ENCODE measurements around the gene ANKS1A. TPM values are rescaled to one million over a fixed set of nuclear protein-coding genes. Genes with fewer than 3 reads are reported as not detected.
A peak's percentile ranks its signal among the peaks of the same experiment; 100 is the strongest.

The ANKS1A gene
- total RNA-seq, 1 donor from 2014 or later: 43.2 TPM

DNA sequence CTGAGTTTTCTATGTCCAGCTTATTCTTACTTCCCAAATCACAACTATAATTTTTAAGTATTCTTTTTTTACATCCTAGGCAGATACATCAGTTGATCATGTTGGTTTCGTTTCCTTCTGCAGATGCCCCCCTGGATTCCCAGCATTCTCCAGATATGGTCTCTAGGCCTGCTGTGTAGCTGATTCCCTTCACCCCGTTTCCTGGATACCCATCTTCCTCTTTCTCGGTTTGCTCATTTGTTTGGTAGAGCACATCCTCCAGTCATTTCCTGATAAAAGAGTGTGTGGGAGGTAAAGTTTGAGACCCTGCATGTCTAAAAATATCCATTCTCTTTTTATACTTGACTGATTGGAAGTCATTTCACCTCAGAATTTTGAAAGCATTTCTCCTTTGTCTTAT is 66.4 kb downstream of the ANKS1A start:
- no peak for DNase-seq (ENCODE audit: low spot score)

GRCh38 chr6:34957231-34957783 is 68.3 kb downstream of the ANKS1A start:
- DNase-seq (ENCODE audit: low spot score): no peak

- no peak for DNase-seq (ENCODE audit: low spot score)
These were observed 69.7 kb downstream of the ANKS1A start for GRCh38 chr6:34958734-34959133.

DNA sequence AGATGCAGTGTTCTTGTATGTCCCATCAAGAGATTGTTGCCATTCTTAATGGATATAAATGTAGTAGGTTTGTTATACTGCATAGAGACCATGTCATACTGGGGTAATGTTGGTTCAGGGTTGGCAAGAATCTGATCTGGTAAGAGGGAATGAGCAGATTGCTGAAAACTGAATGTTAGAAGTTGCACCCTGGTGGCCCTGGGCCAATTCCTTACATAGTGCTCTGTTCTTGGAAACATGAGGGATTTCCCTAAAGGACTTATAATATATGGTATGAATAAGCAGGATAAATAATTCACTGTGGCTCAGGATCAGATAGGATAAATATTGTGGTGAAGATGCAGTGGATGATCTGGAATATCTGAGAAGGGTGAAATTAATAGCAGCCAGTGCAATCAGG is 70.2 kb downstream of the ANKS1A start:
- no peak for DNase-seq (ENCODE audit: low spot score)

DNA sequence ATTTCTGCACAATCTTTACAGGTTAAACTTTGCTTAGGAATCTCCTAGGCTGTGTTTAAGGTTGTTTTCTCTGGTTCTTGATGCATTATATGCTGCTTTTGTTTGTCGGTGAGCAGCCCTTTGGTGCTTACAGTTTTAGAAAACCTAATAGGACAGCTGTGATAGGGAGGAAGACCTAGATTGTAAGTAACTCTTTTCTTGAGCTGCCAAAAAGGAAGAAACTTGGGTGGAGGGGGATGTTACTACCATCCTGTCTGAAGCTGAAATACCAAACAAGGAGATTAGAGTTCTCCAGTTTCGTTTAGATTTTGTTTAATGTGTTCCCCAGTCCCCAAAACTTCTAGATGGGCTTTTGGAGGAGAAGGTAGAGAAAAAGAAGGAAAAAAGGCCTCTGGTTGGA is 72.0 kb downstream of the ANKS1A start:
- no peak for DNase-seq (ENCODE audit: low spot score)

DNA sequence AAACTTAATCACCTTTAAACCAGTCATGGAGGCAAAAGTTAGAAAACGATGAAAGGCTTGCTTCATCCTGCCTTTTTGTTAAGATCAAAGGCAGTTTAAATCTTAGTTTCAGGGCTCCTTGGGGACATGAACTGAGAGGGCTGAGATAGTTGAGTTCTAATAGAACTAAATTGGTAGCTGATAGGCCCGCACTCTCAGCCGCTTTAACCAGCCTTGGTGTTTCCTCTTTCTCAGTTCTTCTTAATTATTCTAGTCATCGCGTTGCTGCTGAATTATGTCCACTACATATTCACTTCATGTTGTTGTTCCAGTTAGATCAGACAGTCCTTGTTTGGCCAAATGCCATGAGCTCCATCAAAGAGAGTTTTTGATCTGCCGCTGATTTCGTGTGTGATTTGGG is 72.5 kb downstream of the ANKS1A start:
- DNase-seq (ENCODE audit: low spot score): no peak

DNA sequence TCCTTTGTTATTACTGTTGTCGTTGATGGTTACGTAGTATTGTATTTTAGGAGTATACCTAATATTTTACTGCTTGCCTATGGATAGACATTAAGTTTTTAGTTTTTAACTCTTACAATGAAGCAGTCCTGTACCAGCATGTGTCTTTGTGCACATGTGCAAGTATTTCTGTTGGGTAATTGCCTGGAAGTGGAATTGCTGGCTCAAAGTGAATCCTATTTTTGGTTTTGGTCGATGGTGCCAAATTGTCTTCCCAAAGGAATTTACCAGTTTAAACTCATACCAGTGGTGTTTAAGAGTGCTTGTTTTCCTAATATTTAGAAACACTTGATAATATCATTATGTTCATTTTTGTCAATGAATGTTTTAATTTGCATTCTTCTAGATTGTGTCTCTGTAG is 75.5 kb downstream of the ANKS1A start:
- DNase-seq (ENCODE audit: low spot score): no peak

DNA sequence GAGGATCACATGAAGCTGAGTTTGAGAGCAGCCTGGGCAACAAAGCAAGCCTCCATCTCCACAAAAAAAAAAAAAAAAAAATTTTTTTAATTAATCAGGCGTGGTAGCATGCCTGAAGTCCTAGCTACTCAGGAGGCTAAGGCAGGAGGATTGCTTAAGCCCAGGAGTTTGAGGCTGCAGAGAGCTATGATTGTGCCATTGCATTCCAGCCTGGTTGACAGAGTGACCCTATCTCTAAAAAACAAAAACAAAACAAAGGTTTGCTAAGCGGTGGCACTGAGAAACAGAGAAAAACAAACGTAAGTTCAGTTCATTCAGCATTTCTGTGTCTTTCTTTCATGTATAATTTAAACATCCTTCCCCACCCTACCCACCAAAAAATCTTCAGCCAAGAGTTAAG is 78.4 kb downstream of the ANKS1A start:
- no peak for DNase-seq (ENCODE audit: low spot score)

DNA sequence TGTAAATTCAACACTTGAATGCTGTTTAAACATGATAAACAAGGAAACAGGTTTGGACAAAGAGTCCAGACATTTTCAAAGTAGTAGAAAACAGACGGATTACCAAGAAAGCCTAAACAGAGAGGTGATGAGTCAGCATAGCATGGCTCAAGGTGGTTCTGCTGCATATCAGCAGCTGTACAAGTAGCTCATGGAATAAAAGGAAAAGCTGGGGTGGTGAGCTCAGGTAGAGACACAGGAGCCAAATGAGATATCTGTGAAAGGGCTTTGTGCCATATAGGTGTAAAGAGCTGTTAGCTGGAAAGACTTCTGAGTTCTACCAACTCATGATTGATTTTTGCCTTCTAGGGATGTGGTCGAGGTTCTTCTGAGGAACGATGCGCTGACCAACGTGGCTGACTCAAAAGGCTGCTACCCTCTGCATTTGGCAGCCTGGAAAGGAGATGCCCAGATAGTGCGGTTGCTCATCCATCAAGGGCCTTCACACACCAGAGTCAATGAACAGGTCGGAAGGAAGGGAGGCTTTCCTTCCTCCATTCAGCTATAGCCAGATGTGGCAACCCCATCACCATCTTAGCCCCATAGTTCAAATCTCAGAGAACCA is 80.7 kb downstream of the ANKS1A start:
- no peak for DNase-seq (ENCODE audit: low spot score)

- no peak for DNase-seq (ENCODE audit: low spot score)
These were observed 81.4 kb downstream of the ANKS1A start for GRCh38 chr6:34970488-34970887.

DNA sequence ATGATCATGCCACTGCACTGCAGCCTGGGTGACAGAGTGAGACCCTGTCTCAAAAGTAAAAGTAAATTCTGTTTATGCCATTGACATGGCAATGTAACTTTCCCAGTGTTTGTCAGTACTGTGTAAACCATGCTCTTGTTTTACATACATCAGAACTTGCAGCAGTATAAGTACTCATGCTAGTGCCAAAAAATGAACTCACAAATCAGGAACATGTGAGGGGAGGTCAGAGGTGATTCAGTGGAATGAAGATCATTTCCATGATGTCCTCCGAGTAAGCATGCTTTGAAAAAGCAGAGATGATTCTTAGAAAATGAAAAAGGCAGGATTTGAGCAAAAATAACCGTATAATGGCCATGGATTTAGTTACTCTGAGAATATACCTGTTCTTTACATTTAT is 81.9 kb downstream of the ANKS1A start:
- no peak for DNase-seq (ENCODE audit: low spot score)

- DNase-seq (ENCODE audit: low spot score): no peak
These were observed 84.6 kb downstream of the ANKS1A start for GRCh38 chr6:34973547-34974248.

DNA sequence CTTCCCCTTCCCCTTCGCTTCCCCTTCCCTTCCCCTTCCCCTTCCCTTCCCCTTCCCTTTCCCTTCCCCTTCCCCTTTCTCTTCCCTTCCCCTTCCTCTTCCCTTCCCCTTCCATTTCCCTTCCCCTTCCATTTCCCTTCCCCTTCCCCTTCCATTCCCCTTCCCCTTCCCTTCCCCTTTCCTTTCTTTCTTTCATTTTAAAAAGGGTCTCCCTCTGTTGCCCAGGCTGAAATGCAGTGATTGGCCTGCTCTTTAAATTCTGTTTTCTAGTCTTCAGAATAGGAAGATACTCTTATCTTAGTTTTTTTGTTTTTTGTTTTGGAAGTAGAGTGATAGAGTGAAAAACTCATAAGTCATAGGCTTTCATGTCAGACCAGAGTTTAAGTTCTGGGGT is 85.2 kb downstream of the ANKS1A start:
- no peak for DNase-seq (ENCODE audit: low spot score)

DNA sequence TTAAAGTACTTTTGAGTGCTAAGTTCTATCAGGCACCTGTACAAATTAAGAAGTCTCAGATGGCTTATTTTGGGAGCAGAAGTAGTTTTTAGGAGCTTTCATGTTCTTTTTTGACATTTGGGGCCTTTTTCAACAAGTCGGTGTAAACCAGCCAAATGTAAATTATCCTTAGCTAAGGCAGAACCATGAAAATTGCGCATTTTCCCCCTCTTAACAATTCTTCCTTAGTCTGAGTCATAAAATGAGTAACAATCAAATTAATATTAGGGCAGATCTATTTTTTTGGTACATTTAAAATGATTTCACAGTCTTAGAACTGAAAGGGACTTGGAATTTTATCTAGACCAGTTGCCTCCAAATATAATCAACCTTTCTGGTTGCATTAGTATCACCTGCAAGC is 87.2 kb downstream of the ANKS1A start:
- DNase-seq (ENCODE audit: low spot score): no peak

- DNase-seq (ENCODE audit: low spot score): no peak
These were observed 90.2 kb downstream of the ANKS1A start for GRCh38 chr6:34979218-34979617.

DNA sequence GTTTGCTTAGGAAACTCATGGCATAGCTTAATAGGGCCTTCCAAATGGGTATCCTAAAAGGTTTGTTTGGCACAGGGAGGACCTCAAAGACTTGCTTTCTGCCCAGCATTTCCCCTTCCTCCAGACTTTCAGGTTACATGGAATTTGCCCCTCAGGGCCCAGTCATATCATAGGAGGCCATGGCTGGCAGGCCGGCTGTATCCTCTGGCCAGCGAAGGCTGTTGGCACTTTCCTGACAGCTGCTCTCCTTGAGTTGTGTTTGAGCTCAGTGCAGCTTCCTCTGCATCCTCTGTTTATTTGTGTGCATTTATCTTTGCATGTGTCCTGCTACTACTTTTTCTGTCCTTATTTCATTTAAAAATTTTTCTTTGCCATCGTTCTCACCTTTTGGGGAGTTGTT is 90.9 kb downstream of the ANKS1A start:
- DNase-seq (ENCODE audit: low spot score): no peak

DNA sequence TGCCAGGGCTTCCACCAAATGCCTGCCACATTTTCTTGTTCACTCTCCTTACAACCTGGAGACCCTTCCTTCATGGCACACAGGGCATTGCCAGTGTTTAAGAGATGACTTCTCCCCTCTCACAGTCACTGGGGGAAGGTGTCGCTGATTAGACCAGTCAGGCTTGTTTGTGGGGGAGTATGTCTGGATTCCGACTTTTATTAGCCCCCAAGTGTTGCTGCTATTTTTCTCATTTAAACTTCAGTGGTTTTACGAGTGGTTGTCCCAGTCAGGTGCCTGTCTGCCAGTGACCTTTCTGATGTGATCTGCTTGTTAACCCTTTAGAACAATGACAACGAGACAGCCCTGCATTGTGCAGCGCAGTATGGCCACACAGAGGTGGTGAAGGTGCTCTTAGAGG is 92.3 kb downstream of the ANKS1A start:
- DNase-seq (ENCODE audit: low spot score): no peak

- no peak for DNase-seq (ENCODE audit: low spot score)
These were observed 92.9 kb downstream of the ANKS1A start for GRCh38 chr6:34981951-34982350.

DNA sequence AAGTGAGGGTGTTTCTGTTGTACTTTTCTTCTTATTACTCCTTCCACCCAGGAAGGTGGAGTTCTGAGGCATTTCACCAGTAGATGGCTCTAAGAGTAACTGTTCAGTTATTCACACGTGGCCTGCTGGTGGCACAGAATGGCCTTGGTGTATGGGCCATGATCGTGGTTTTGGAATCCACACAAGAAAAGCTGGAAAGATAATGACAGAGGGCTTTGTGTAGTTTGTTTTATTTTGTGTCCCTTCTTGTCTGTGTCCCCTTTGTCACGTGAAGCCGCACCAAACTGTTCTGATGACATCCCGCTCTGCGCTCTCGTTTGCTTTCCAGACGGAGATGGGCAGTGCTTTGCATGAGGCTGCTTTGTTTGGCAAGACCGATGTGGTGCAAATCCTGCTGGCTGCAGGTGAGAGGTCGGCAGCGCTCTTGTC is 93.4 kb downstream of the ANKS1A start:
- no peak for DNase-seq (ENCODE audit: low spot score)

- no peak for DNase-seq (ENCODE audit: low spot score)
These were observed 95.4 kb downstream of the ANKS1A start for GRCh38 chr6:34984416-34984815.

DNA sequence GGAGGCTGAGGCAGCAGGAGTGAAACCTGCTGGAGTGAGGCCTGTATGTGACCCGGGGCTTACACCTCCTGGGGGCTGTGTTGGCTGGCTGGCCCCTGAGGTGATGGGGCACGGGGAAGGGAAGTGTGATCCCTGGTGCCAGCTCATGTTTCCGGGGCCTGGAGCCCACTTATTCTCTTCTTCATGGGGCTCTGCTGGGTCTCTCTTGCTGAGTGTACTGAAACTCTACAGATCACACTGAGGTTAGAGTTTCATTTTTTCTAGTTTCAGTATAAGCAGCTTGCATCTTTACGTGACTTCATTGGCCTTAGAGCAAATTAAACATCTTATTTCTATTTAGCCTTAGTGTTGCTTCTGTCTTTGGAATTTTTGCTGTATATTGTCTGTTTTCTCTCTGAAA is 96.2 kb downstream of the ANKS1A start:
- no peak for DNase-seq (ENCODE audit: low spot score)

DNA sequence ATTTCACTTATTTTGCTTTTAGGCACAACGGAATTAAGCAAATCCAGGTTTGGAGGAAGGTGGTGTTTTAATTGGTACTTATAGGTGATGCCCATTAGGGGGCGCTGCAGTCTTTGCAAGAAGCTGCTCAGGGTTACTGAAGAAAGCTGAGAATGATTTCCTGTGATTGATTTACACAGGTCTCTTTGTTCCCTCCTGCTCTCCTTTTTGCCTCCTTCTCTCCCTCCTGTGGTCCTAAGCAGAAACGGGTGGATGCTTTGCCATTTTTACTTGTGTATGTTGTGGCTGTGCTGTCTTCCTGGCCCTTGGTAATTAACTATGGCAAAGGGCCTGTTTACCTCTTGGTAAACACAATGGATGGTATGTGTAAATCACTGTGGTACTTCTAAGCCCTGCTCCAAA is 97.8 kb downstream of the ANKS1A start:
- peak; percentile 71 for DNase-seq (ENCODE audit: low spot score)

GRCh38 chr6:34987506-34987905 is 98.5 kb downstream of the ANKS1A start:
- DNase-seq (ENCODE audit: low spot score): no peak
